Activated CD4-positive, alpha-beta T cell treated with anti-CD3 and anti-CD28 coated beads, Interleukin-2, amount 10 ng/mL, durations not matched to agents 7 days and 5 days (primary cell): ENCODE data around the gene PRDM2. TPM values are rescaled to one million over a fixed set of nuclear protein-coding genes. Genes with fewer than 3 reads are reported as not detected.

ENCODE experiments used
- total RNA-seq, 2 experiments: library from RNA; stranded (reverse); gene quantifications; one replicate each; pipeline ENCODE4 v1.2.3, GENCODE V29; 2021

Gene PRDM2
- total RNA-seq, 2 experiments from 2014 or later: 57.7 to 63.1 TPM

Other genes starting within 250 kb of the PRDM2 start
- not detected for gene LRRC38, start 186.2 kb upstream of the PRDM2 start, total RNA-seq
- gene PDPN, start 116.4 kb upstream of the PRDM2 start, total RNA-seq: not detected